HepG2 (cell line): ENCODE results near the gene KRTAP5-6. TPM values are rescaled to one million over a fixed set of nuclear protein-coding genes. Genes with fewer than 3 reads are reported as not detected.
A peak's percentile ranks its signal among the peaks of the same experiment; 100 is the strongest.

Experiments used
- FOSL2 ChIP-seq: sonication (generic); formaldehyde crosslinking; IDR thresholded peaks from 2 replicates; pipeline ENCODE4 v1.4.0; 2020; ENCODE audit warnings: missing genetic modification reagents
- FOXA3 ChIP-seq: IDR thresholded peaks from 2 replicates; pipeline ENCODE4 v1.6.1; 2016; ENCODE audit warnings: missing genetic modification reagents, missing compliant biosample characterization
- HNRNPLL ChIP-seq: fragments of 200-400 bp; formaldehyde crosslinking; IDR thresholded peaks from 2 replicates; pipeline ENCODE4 v1.6.1; 2017; ENCODE audit warnings: mild to moderate bottlenecking, low read depth, low read length; ENCODE audit not compliant: poor library complexity, severe bottlenecking
- KDM5A ChIP-seq: fragments of 200-600 bp; sonication (generic); IDR thresholded peaks from 2 replicates; pipeline ENCODE4 v1.7.0; 2018; ENCODE audit warnings: antibody characterized with exemption, mild to moderate bottlenecking, low read length, borderline replicate concordance
- KLF11 ChIP-seq: IDR thresholded peaks from 2 replicates; pipeline ENCODE4 v1.6.1; 2016; ENCODE audit warnings: missing compliant biosample characterization
- MZF1 ChIP-seq: sonication (generic); formaldehyde crosslinking; IDR thresholded peaks from 2 replicates; pipeline ENCODE4 v1.8.1; 2023; ENCODE audit warnings: mild to moderate bottlenecking, missing genetic modification reagents, borderline replicate concordance
- ONECUT2 ChIP-seq: sonication (generic); formaldehyde crosslinking; IDR thresholded peaks from 2 replicates; pipeline ENCODE4 v1.4.0; 2020; ENCODE audit warnings: missing genetic modification reagents
- PHF5A ChIP-seq: IDR thresholded peaks from one replicate; pipeline ENCODE4 v1.6.1; 2018; ENCODE audit warnings: low read depth, missing genetic modification reagents; ENCODE audit not compliant: unreplicated experiment
- SPEN ChIP-seq: sonication (generic); formaldehyde crosslinking; IDR thresholded peaks from 2 replicates; pipeline ENCODE4 v1.5.1; 2020; ENCODE audit warnings: low read depth, mild to moderate bottlenecking, missing genetic modification reagents
- WIZ ChIP-seq: sonication (generic); formaldehyde crosslinking; IDR thresholded peaks from 2 replicates; pipeline ENCODE4 v1.5.1; 2020; ENCODE audit warnings: mild to moderate bottlenecking, missing genetic modification reagents
- ZNF230 ChIP-seq: sonication (generic); formaldehyde crosslinking; IDR thresholded peaks from 2 replicates; pipeline ENCODE4 v1.4.0; 2020; ENCODE audit warnings: mild to moderate bottlenecking, missing genetic modification reagents
- ZNF367 ChIP-seq: sonication (generic); formaldehyde crosslinking; IDR thresholded peaks from 2 replicates; pipeline ENCODE4 v1.4.0; 2020; ENCODE audit warnings: missing genetic modification reagents, borderline replicate concordance
- ZNF44 ChIP-seq: sonication (generic); formaldehyde crosslinking; IDR thresholded peaks from 2 replicates; pipeline ENCODE4 v1.5.1; 2020; ENCODE audit warnings: mild to moderate bottlenecking, missing genetic modification reagents
- ZNF530 ChIP-seq: sonication (generic); formaldehyde crosslinking; IDR thresholded peaks from 2 replicates; pipeline ENCODE4 v1.5.0; 2020; ENCODE audit warnings: low read depth, mild to moderate bottlenecking, missing genetic modification reagents
- ZNF670 ChIP-seq: sonication (generic); formaldehyde crosslinking; IDR thresholded peaks from 2 replicates; pipeline ENCODE4 v1.8.0; 2022; ENCODE audit warnings: mild to moderate bottlenecking, missing genetic modification reagents, borderline replicate concordance
- ZNF788 ChIP-seq: sonication (generic); formaldehyde crosslinking; IDR thresholded peaks from 2 replicates; pipeline ENCODE4 v1.5.0; 2020; ENCODE audit warnings: mild to moderate bottlenecking, missing genetic modification reagents, borderline replicate concordance
- polyA plus RNA-seq, 8 experiments: library from polyadenylated mRNA; depleted of rRNA in 3 of 8; stranded (reverse) in 7 of 8; unstranded in 1 of 8; fragments of >200 nt; fragmentation: Illumina TruSeq in 4 of 8; extraction: Trizol in 4 of 8; gene quantifications; 2 replicates each; pipeline versions ENCODE4 v1.2.1 to v1.2.3, GENCODE V29; 2011 to 2016; ENCODE audit warnings: low read depth in 4 of 8, missing spikeins in 1 of 8, mixed read lengths in 1 of 8; ENCODE audit not compliant: insufficient read depth in 1 of 8
- total RNA-seq, 5 experiments: library from RNA; depleted of rRNA; stranded (reverse); fragments of >200 nt; fragmentation: Illumina TruSeq; extraction: Trizol; gene quantifications; 2 replicates each; pipeline ENCODE4 v1.2.3, GENCODE V29; 2016; ENCODE audit warnings: low read depth in 1 of 5
- TF ChIP-seq, protein P1 (sequence below): sonication (generic); formaldehyde crosslinking; IDR thresholded peaks from 2 replicates; pipeline ENCODE4 v1.4.0; 2020; ENCODE audit warnings: mild to moderate bottlenecking, missing genetic modification reagents
- TF ChIP-seq, protein P2 (sequence below): sonication (generic); formaldehyde crosslinking; IDR thresholded peaks from 2 replicates; pipeline ENCODE4 v1.8.1; 2023; ENCODE audit warnings: mild to moderate bottlenecking, missing genetic modification reagents
- TF ChIP-seq, protein P3 (sequence below), 2 experiments: sonication (generic) in 1 of 2; formaldehyde crosslinking in 1 of 2; IDR thresholded peaks; 2 replicates each; pipeline versions ENCODE4 v1.5.1 to v1.6.1; 2011 to 2020; ENCODE audit warnings: borderline replicate concordance in 1 of 2, low read depth in 1 of 2, low read length in 1 of 2, mild to moderate bottlenecking in 1 of 2, missing genetic modification reagents in 1 of 2, moderate library complexity in 1 of 2
- TF ChIP-seq, protein P4 (sequence below): IDR thresholded peaks from 2 replicates; pipeline ENCODE4 v1.6.1; 2012; ENCODE audit warnings: inconsistent platforms
- TF ChIP-seq, protein P5 (sequence below): sonication (generic); formaldehyde crosslinking; IDR thresholded peaks from 2 replicates; pipeline ENCODE4 v1.5.0; 2020; ENCODE audit warnings: missing genetic modification reagents, mild to moderate bottlenecking, borderline replicate concordance

KRTAP5-6 gene
- total and polyA plus RNA-seq, 2 of the 13 experiments (the other 11 are each of a cell fraction or from before 2014, with no cell fraction given), result not detected

DNA sequence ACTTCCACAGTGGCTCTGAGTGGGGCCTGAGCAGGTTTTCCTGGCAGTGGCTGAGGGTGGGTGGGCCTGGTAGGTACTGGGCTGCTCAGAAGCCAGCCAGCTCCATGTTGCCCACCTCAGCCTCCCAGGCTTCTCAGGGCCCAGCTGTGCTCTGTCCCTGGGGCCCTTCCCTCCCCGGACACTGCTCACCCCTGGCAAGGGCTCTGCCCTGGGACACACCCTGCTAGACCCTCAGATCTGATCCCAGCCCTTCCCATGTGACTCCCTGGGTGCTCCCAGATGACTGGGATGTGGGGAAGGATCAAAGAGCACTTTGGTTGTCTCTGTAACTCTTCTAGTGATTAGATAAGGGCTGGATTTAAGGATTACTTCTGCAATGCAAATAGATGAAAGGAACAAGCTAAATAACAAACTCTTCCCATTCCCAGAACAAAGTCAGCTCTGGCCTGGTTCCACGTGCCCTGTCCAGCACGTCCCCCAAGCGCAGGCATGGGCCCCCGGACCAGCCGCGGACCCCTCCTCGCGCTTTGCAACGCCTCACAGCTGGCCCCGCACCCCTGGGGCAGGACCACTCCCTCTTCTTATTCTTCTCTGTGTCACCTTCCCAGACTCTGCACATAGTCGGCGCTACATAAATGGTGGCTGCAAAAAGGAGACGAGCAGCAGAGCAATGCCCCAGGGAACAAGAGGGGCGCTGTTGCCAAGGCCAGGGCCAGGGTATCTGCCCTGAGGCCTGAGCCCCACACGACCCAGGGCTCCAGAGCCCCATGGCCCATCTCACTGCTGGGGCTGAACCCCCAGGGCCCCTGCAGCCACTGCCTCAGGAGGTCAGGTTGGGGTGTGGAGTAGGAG, 5.7 kb upstream of the KRTAP5-6 start (continued):
- TF ChIP-seq, protein P1, sequence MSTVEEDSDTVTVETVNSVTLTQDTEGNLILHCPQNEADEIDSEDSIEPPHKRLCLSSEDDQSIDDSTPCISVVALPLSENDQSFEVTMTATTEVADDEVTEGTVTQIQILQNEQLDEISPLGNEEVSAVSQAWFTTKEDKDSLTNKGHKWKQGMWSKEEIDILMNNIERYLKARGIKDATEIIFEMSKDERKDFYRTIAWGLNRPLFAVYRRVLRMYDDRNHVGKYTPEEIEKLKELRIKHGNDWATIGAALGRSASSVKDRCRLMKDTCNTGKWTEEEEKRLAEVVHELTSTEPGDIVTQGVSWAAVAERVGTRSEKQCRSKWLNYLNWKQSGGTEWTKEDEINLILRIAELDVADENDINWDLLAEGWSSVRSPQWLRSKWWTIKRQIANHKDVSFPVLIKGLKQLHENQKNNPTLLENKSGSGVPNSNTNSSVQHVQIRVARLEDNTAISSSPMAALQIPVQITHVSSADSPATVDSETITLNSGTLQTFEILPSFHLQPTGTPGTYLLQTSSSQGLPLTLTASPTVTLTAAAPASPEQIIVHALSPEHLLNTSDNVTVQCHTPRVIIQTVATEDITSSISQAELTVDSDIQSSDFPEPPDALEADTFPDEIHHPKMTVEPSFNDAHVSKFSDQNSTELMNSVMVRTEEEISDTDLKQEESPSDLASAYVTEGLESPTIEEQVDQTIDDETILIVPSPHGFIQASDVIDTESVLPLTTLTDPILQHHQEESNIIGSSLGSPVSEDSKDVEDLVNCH (CRISPR knock-in tag), result 0 out of 2 replicates have a peak, but pooled peaks have one; percentile 1
- TF ChIP-seq FOXA3 (CRISPR knock-in tag) (peak; percentile 94), ZNF367 (CRISPR knock-in tag) (peak; percentile 23; the same call in 1 of the 2 replicates), WIZ (CRISPR knock-in tag) (peak; percentile 22; the same call in 1 of the 2 replicates), ZNF788 (CRISPR knock-in tag) (peak; percentile 68; the same call in 1 of the 2 replicates), ZNF530 (CRISPR knock-in tag) (no peak), ZNF670 (peak; percentile 99), ZNF44 (peak; percentile 56; the same call in 1 of the 2 replicates), HNRNPLL (peak; percentile 43), KDM5A (no peak), KLF11 (CRISPR knock-in tag) (no peak; the same call in none of the 2 replicates), FOSL2 (CRISPR knock-in tag) (peak; percentile 85), MZF1 (no peak), PHF5A (no peak), ONECUT2 (CRISPR knock-in tag) (peak; percentile 58; the same call in 1 of the 2 replicates), ZNF230 (peak; percentile 55; the same call in 1 of the 2 replicates), SPEN (peak; percentile 68)
- TF ChIP-seq, protein P2, sequence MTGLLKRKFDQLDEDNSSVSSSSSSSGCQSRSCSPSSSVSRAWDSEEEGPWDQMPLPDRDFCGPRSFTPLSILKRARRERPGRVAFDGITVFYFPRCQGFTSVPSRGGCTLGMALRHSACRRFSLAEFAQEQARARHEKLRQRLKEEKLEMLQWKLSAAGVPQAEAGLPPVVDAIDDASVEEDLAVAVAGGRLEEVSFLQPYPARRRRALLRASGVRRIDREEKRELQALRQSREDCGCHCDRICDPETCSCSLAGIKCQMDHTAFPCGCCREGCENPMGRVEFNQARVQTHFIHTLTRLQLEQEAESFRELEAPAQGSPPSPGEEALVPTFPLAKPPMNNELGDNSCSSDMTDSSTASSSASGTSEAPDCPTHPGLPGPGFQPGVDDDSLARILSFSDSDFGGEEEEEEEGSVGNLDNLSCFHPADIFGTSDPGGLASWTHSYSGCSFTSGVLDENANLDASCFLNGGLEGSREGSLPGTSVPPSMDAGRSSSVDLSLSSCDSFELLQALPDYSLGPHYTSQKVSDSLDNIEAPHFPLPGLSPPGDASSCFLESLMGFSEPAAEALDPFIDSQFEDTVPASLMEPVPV, result peak; percentile 64
- TF ChIP-seq, protein P3, sequence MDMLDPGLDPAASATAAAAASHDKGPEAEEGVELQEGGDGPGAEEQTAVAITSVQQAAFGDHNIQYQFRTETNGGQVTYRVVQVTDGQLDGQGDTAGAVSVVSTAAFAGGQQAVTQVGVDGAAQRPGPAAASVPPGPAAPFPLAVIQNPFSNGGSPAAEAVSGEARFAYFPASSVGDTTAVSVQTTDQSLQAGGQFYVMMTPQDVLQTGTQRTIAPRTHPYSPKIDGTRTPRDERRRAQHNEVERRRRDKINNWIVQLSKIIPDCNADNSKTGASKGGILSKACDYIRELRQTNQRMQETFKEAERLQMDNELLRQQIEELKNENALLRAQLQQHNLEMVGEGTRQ (IDR thresholded peaks at IDR 0.05; ENCODE audit: low read depth, low read length), result no peak; the same call in 1 of the 2 replicates
- TF ChIP-seq, protein P3 (CRISPR knock-in tag; IDR thresholded peaks at IDR 0.05; ENCODE audit: borderline replicate concordance), result peak; percentile 86; the same call in 1 of the 2 replicates
- TF ChIP-seq, protein P4, sequence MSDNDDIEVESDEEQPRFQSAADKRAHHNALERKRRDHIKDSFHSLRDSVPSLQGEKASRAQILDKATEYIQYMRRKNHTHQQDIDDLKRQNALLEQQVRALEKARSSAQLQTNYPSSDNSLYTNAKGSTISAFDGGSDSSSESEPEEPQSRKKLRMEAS, result no peak
- TF ChIP-seq, protein P5, sequence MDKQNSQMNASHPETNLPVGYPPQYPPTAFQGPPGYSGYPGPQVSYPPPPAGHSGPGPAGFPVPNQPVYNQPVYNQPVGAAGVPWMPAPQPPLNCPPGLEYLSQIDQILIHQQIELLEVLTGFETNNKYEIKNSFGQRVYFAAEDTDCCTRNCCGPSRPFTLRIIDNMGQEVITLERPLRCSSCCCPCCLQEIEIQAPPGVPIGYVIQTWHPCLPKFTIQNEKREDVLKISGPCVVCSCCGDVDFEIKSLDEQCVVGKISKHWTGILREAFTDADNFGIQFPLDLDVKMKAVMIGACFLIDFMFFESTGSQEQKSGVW (CRISPR knock-in tag), result peak; percentile 77; the same call in 1 of the 2 replicates
